HFF-Myc (cell line): Measurements from ENCODE around the gene LONP2.
A peak's percentile ranks its signal among the peaks of the same experiment; 100 is the strongest.
"Not testable (repeated sequence)": the region's sequence is repeated elsewhere in the genome, so short reads cannot be mapped to it uniquely, and the experiment has no call there.

Experiments used
- DNase-seq: peaks from one replicate; pipeline ENCODE4 v3.0.0-alpha.2; 2011; ENCODE audit warnings: low read depth; ENCODE audit errors: extremely low read depth
- H3K4me3 ChIP-seq: replicated peaks from 2 replicates; pipeline ENCODE4 v1.5.1; 2011; ENCODE audit warnings: low read depth, mild to moderate bottlenecking, control low read depth, low read length
- CTCF ChIP-seq: IDR thresholded peaks from 2 replicates; pipeline ENCODE4 v1.5.1; 2012; ENCODE audit warnings: mild to moderate bottlenecking, low read depth, low read length, control low read depth; ENCODE audit errors: missing control alignments

The LONP2 gene

DNA sequence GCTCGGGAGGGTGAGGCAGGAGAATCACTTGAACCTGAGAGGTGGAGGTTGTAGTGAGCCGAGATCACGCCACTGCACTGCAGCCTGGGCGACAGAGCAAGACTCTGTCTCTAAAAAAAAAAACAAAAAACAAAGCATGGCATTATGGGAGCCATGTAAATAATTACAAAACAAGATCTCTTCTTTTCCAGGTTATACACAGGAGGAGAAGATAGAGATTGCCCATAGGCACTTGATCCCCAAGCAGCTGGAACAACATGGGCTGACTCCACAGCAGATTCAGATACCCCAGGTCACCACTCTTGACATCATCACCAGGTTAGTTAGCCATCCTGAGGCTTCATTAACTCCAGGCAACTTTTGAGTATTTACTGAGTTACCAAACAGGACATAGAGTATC, 55.4 kb downstream of the LONP2 start:
- DNase-seq, result no peak
- no peak overlapping the region for H3K4me3 ChIP-seq
- no peak for TF ChIP-seq CTCF

DNA sequence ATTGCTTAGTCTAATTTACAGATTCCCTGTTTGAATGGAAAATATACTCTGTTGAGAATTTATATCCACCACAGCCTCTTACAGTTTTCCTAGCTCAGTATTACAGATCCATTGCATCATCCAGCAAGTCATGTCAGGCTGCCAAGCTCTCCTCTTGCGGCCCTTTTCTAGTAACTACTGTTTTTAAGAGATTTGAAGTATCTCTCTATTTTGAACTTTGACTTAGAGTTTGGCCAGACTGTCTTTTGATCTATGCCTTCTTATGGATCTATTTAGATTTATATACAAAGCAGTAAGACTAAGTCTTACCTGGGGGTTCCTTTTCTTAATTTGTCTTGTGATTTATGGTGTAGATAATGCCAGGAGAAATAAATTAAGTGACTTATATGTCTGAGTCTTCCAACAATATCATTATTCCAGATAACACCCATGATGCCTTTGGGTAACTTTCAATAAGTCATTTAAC, 56.3 kb downstream of the LONP2 start:
- H3K4me3 ChIP-seq, result no peak overlapping the region
- no peak for TF ChIP-seq CTCF

GRCh38 chr16:48308535-48308934, 64.4 kb downstream of the LONP2 start:
- H3K4me3 ChIP-seq, result no peak overlapping the region
- no peak for TF ChIP-seq CTCF
- DNase-seq, result no peak

More for the DNA sequence above, 56.3 kb downstream of the LONP2 start:
- DNase-seq, result no peak

GRCh38 chr16:48310908-48311641, 67.0 kb downstream of the LONP2 start:
- TF ChIP-seq CTCF, result no peak
- no peak for DNase-seq
- H3K4me3 ChIP-seq, result no peak overlapping the region

DNA sequence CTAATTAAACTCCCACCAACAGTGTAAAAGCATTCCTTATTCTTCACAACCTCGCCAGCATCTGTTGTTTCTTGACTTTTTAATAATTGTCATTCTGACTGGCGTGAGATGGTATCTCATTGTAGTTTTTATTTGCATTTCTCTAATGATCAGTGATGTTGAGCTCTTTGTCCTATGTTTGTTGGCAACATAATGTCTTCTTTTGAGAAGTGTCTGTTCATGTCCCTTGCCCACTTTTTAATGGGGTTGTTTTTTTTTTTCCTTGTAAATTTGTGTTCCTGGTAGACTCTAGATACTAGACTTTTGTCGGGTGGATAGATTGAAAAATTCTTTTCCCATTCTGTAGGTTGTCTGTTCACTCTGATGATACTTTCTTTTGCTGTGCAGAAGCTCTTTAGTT, 69.8 kb downstream of the LONP2 start:
- not testable (repeated sequence) for DNase-seq, H3K4me3 ChIP-seq

DNA sequence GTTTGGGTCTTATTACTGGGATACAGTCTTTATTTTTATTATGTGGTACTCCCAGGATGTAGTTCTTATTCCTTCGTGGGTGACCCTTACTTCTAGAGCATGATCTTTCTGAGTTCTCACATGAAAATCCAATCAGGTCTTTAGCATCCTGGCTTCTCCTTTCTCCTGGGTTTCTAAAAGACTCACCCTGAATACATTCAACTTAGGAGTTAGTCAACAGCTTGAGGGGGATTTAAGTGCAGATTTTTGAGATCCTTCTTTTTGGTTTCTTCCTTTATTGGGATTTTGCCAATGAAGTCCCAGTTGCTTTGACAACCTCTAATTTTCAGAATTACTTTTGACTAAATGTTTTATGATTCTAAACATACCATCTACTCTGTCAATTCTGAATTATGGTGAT, 72.9 kb downstream of the LONP2 start:
- H3K4me3 ChIP-seq, result no peak overlapping the region
- no peak for TF ChIP-seq CTCF
- no peak for DNase-seq

- TF ChIP-seq CTCF, result no peak
- H3K4me3 ChIP-seq, result no peak overlapping the region
- DNase-seq, result peak; percentile 26
These were observed 73.7 kb downstream of the LONP2 start for GRCh38 chr16:48317614-48318315.
